HG02642 (cell line): ENCODE results near the gene UAP1.

ENCODE experiments used
- ATAC-seq: cut with Tn5 transposase; IDR thresholded peaks from one replicate; pipeline ENCODE4 v1.9.1; 2021; ENCODE audit warnings: mild to moderate bottlenecking; ENCODE audit not compliant: unreplicated experiment, poor library complexity

Gene UAP1

DNA sequence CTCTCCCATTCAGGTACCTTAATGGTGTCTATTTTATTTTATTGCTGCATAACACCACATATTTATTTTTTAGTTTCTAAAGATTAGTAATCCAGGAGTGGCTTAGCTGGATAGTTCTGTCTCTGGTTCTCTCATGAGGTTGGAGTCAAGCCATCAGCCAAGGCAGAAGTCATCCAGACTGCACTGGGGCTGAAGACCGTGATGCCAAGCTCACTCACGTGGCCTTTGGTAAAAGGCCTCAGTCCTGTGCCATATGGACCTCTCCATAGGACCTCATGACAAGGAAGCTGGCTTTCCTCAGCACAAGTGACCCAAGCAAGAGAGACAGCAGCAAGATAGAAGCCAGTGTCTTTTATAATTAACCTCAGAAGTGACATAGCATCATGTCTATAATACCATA lies 47.8 kb downstream of the UAP1 start:
- no peak for ATAC-seq

DNA sequence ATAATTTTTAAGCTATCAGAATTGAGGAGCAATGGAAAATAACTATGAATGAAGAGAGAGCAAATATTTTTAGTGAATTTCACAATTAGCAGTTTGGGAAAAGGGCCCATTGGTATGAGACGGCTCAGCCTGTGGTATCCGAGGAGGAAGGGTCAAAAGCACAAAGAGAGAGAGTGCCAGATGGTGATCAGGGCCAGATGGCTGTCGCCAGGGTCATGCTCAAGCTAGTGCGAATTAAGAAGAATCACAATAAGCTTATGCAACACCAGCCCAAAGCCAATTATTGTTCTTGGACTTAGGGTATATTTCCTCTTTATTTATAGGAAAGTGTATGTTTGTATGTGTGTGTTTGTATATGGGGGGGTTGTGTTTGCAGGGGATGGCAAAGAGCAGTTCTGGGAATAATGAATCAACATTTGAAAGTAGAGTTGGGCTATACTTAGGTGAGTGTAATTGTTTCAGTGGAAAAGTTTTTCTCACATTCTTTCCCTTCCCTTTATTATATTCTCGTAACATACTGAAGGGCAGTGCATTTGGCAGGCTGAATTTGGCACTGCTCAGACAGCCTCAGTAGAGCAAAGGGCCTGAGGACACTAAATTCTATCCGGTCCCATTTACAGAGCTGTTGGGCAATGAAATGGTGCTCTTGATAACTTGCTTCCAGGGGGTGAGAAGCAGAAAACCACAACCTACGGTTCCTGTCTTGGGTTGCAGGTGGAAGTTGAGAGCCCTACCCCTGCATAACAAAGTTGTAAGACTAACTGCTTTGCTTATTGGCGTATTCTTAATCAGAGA lies 51.3 kb downstream of the UAP1 start:
- no peak for ATAC-seq

GRCh38 chr1:162616848-162617247 lies 55.3 kb downstream of the UAP1 start:
- ATAC-seq, result no peak

GRCh38 chr1:162617513-162617912 lies 56.0 kb downstream of the UAP1 start:
- no peak for ATAC-seq

- ATAC-seq, result no peak
These were observed 57.6 kb downstream of the UAP1 start for GRCh38 chr1:162619076-162619475.

DNA sequence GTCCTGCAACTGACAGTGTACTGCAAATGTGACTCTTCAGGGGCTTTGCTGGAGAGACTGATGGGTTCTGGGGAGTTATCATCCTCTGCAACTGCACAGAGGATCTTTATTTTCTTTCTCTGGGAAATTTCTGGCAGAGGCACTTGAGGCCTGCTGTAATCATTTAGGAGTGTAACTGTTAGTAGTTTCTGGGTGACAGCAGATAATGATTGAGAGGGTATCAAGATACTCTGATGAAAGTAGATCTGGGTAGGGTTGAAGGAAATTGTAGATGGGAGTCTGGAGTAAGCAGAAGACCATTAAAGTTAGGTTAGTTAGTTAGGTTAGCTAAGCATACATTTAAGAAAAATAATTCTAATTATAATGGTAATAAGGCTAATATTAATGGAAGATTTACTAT lies 59.7 kb downstream of the UAP1 start:
- no peak for ATAC-seq

GRCh38 chr1:162625679-162626078 lies 64.2 kb downstream of the UAP1 start:
- ATAC-seq, result no peak

DNA sequence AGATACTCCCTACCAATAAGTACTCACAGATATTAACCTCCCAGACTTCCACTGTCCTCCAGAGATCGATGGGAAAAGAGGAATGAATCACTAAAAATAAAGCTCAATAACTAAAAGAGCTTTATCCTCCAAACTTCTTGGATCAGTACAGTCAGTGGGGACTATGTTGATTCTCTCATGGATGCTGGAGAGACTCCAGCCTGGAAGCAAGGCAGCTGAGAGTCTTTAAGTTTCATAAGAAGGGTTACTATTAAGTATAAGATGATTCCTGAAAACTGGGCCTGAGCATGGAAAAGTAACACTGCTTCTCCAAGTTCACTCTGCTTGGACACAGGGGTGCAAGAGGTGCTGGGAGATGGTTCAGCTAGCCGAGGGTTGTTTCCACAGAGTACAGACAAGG lies 64.6 kb downstream of the UAP1 start:
- no peak for ATAC-seq

DNA sequence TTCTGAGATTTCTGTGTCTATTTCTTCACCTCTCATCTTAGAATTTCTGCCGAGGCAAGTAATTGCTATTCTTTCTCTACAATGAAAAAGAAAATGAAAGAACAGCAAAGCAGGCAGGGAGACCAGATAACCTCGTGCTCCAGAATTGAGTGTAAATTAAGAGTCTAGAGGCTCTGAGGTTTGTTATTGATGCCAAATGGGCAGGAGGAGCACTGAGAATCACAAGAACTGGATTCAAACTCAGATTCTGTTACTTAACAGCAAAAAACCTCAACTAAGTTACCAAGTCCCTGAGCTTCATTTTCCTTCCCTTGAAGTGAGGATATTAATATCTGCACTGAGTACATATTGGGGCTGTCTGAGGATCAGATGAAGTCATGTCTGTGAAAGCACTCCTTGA lies 65.2 kb downstream of the UAP1 start:
- no peak for ATAC-seq

GRCh38 chr1:162627662-162628296 lies 66.3 kb downstream of the UAP1 start:
- no peak for ATAC-seq

DNA sequence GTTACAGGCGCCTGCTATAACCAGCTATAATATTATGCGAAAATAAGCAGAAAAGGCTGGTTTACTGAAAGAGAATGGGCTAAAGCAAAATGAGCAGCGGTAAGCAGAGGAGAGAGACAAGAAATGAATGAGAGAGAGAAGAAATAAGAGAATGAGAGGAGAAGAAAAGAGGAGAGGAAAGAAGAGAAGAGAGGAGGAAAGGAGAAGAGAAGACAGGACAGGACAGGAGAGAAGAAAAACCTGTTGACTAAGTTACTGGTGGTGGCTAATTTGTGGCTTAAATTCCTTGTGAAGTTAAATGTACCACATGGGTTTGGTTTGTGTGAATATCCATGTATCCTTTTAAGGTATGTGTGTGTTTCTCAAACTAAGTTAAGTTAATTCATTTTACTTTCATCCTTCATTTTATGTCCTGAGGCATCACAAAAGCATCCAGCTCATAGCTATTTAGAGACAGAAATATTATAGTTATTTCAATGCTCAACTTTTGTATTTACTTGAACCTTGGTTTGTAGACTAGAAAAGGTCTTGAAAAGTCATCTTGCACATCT lies 67.6 kb downstream of the UAP1 start:
- ATAC-seq, result no peak

- no peak for ATAC-seq
These were observed 68.1 kb downstream of the UAP1 start for GRCh38 chr1:162629651-162630050.

GRCh38 chr1:162631546-162632191 lies 70.1 kb downstream of the UAP1 start:
- ATAC-seq, result no peak

- ATAC-seq, result no peak
These were observed 70.7 kb downstream of the UAP1 start, which contains the start of gene DDR2 for GRCh38 chr1:162632217-162632666. TSS of gene DDR2 (plus strand) at chr1:162632464. CDS start at chr1:162719064, 86,600 bp downstream.

- no peak for ATAC-seq
These were observed 71.2 kb downstream of the UAP1 start for GRCh38 chr1:162632698-162633080.

DNA sequence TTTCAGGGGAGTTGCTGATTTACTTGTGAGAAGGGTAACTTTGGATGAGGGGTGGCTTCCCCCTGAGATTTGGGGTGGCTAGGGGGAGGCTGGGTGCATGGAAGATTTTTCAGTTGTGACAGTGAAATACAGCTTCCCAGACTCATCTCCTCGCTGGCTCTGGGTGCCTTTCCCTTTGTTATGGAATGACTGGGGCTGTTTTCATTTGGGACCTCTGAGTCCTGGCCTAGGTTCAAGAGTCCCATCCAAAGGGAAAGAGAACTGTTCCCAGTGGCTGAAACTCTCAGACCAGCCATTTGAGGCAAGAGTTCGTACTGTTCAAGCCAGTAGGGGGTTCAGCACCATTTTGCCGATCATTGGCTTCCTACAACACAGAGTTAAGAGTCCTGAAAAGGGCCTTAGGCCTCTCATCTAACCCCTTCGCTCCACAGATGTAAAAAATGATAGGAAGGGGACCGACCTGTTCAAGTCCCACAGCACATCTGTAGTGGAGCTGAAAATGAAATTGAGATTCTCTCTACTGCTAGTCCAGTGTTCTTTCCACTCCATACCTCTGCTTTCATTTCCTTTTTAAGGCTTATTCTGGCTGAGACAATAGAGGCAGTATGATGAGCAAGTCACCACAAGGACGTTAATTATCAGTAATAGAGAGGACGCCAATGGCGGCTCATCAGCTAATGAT lies 71.7 kb downstream of the UAP1 start:
- peak; percentile 69 for ATAC-seq

GRCh38 chr1:162635418-162635817 lies 73.9 kb downstream of the UAP1 start:
- no peak for ATAC-seq

DNA sequence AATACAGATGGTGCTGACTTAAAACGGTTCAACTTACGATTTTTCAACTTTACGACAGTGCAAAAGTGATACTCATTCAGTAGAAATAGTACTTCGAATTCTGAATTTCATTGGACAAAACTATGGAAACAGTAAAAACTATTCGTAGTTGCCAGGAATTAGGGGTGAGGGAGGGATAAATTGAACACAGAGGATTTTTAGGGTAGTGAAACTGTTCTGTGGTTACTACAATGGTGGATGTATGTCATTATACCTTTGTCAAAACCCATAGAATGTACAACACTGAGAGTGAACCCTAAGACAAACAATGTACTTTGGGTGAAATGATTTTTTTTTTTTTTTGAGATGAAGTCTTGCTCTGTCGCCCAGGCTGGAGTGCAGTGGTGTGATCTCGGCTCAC lies 78.2 kb downstream of the UAP1 start:
- no peak for ATAC-seq

DNA sequence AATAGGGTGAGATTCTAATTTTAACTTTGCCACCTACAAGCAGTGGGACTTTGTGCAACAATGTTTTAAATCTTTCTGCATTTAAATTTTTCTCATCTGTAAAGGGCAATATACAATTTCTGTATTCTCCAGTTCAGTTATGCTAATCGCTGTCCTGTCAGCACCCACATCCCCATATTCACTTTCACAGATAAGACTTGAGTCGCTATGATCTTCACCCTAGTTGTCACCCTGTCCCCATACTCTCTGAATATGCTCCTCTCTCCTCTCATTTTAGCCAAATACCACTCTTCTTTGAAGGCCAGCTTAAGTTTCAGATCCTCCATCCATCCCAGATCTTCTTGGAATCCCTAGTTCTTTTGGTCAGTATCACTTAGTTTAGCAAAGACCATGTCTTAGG lies 79.6 kb downstream of the UAP1 start:
- ATAC-seq, result no peak

DNA sequence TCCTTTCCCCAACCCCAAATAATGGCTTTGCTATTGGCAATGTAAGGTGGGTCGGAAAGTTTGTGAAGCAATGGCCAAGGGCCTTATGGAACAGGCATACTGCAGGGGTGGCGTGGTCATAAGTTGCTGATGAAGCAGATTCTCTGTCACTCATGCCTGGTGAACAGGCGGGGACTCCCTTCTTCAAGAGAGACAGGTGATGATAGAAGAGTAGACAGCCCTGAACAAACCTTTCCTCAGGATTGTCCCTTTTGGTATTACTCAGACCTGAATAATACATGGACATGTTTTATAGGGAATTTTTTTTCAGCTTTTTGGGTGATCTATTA lies 83.4 kb downstream of the UAP1 start:
- no peak for ATAC-seq

- ATAC-seq, result no peak
These were observed 84.1 kb downstream of the UAP1 start for GRCh38 chr1:162645666-162646065.
